GM12878 (cell line): ENCODE data around the gene CUTA. TPM values are rescaled to one million over a fixed set of nuclear protein-coding genes. Genes with fewer than 3 reads are reported as not detected.

Source experiments
- ATAC-seq: fragments of 200-7000 bp; cut with Tn5 transposase; 3 replicates; pipeline ENCODE4 v1.9.1; 2020; ENCODE audit warnings: mild to moderate bottlenecking, moderate library complexity
- Bru-seq: library from RNA; stranded (reverse); fragments of 400-500 nt; gene quantifications from one replicate; lab custom pipeline; 2021; lab: Mats Ljungman, UMichigan
- BruChase-seq, 2 experiments: library from RNA; stranded (reverse); fragments of 400-500 nt; gene quantifications; one replicate each; lab custom pipeline; 2021; lab: Mats Ljungman, UMichigan
- BruUV-seq: library from RNA; stranded (reverse); fragments of 400-500 nt; replicated peaks from 2 replicates; lab custom pipeline; 2021; lab: Mats Ljungman, UMichigan
- CTCF ChIA-PET: fragments of 300-600 bp; sonication (Branson Sonifier 250); formaldehyde crosslinking; extraction: SDS; loops from one replicate; lab custom pipeline; 2021; ENCODE audit warnings: inconsistent platforms; lab: Yijun Ruan, JAX
- POLR2A ChIA-PET: fragments of 350-600 bp; formaldehyde crosslinking; extraction: SDS; loops from one replicate; lab custom pipeline; 2021; ENCODE audit warnings: inconsistent platforms; lab: Charles Lee
- RAD21 ChIA-PET: fragments of 300-600 bp; sonication (Branson Sonifier 250); formaldehyde crosslinking; loops from one replicate; lab custom pipeline; 2023; ENCODE audit warnings: antibody characterized with exemption; ENCODE audit not compliant: unreplicated experiment; lab: Charles Lee
- SMC1A ChIA-PET: fragments of 300-600 bp; sonication (Branson Sonifier 250); formaldehyde crosslinking; loops from one replicate; lab custom pipeline; 2023; ENCODE audit not compliant: unreplicated experiment, uncharacterized antibody; lab: Charles Lee
- DNase-seq: peaks from one replicate; pipeline ENCODE4 v3.0.0-alpha.2; 2011; ENCODE audit warnings: low read depth, low spot score
- FAIRE-seq: peaks from 3 replicates; lab custom pipeline; 2011; peaks lifted over from hg19 to GRCh38; lab: Jason Lieb, UNC
- H2AFZ ChIP-seq: 2 replicates; pipeline ENCODE4 v1.6.0; 2011; ENCODE audit warnings: low read depth, low read length, control low read depth; ENCODE audit not compliant: control insufficient read depth
- H3K27ac ChIP-seq: 2 replicates; pipeline ENCODE4 v1.5.1; 2011; ENCODE audit warnings: control low read depth; ENCODE audit not compliant: control insufficient read depth, insufficient read depth
- H3K27me3 ChIP-seq, 2 experiments: replicated peaks in 1 of 2; 2 replicates each; pipeline versions ENCODE4 v1.6.0 to v1.6.1; 2011; ENCODE audit warnings: low read length in 1 of 2; ENCODE audit not compliant: control insufficient read depth in 2 of 2, insufficient read depth in 2 of 2
- H3K36me3 ChIP-seq, 2 experiments: 2 replicates each; pipeline ENCODE4 v1.5.1; 2011; ENCODE audit warnings: low read length in 1 of 2; ENCODE audit not compliant: control insufficient read depth in 2 of 2, insufficient read depth in 2 of 2
- H3K4me1 ChIP-seq: 2 replicates; pipeline ENCODE4 v1.6.1; 2011; ENCODE audit warnings: mild to moderate bottlenecking, low read length, moderate library complexity, mixed read lengths; ENCODE audit not compliant: control insufficient read depth, insufficient read depth
- H3K4me2 ChIP-seq: 2 replicates; pipeline ENCODE4 v1.6.0; 2011; ENCODE audit warnings: control low read depth; ENCODE audit not compliant: control insufficient read depth, insufficient read depth
- H3K4me3 ChIP-seq: fragments of 200-600 bp; sonication (generic); 2 replicates; pipeline ENCODE4 v1.5.1; 2016
- H3K79me2 ChIP-seq: 2 replicates; pipeline ENCODE4 v1.6.0; 2011; ENCODE audit warnings: low read length; ENCODE audit not compliant: control insufficient read depth, insufficient read depth
- H3K9ac ChIP-seq: 2 replicates; pipeline ENCODE4 v1.8.0; 2011; ENCODE audit warnings: low read length, control low read depth, mixed read lengths; ENCODE audit not compliant: control insufficient read depth, insufficient read depth
- H3K9me3 ChIP-seq: replicated peaks from 3 replicates; pipeline ENCODE4 v1.5.1; 2011; ENCODE audit warnings: mild to moderate bottlenecking, low read length; ENCODE audit not compliant: control insufficient read depth, insufficient read depth
- H4K20me1 ChIP-seq: 2 replicates; pipeline ENCODE4 v1.6.0; 2011; ENCODE audit not compliant: control insufficient read depth, insufficient read depth
- ELK1 ChIP-seq: IDR thresholded peaks from 2 replicates; pipeline ENCODE4 v1.6.1; 2012; ENCODE audit warnings: low read depth, low read length, improper control_type of control experiment
- POLR2AphosphoS5 ChIP-seq: IDR thresholded peaks from 2 replicates; pipeline ENCODE4 v1.6.1; 2011; ENCODE audit warnings: mild to moderate bottlenecking, low read length, inconsistent platforms
- SKIL ChIP-seq: fragments of 450-650 bp; IDR thresholded peaks from 2 replicates; pipeline ENCODE4 v1.6.1; 2017; ENCODE audit warnings: mild to moderate bottlenecking, low read depth, inconsistent platforms; ENCODE audit not compliant: poor library complexity, severe bottlenecking
- ZNF592 ChIP-seq: fragments of 450-650 bp; IDR thresholded peaks from 2 replicates; pipeline ENCODE4 v1.6.1; 2017; ENCODE audit warnings: mild to moderate bottlenecking, moderate library complexity
- WGBS: methylation state at CpG from one replicate; pipeline ENCODE4 v1.1.6; 2016; ENCODE audit warnings: low lambda C conversion rate; ENCODE audit not compliant: insufficient replicate concordance, insufficient coverage; ENCODE audit errors: missing lambda C conversion rate; 5-methylcytosine and 5-hydroxymethylcytosine counted together
- in situ Hi-C: fragments of 300-500 bp; cut with MboI; formaldehyde crosslinking; loops from 9 replicates; pipeline ENCODE4 v1.14.3; 2018; ENCODE audit warnings: mixed read lengths
- intact Hi-C: fragments of 100-400 bp; cut with micrococcal nuclease; formaldehyde crosslinking; loops from one replicate; pipeline ENCODE4 v1.14.2; 2022; ENCODE audit not compliant: unreplicated experiment
- long read RNA-seq, 2 experiments: library from polyadenylated mRNA; unstranded; transcript quantifications; one replicate each; pipeline ENCODE4 v2.0.0, GENCODE V29; 2019 to 2020
- polyA minus RNA-seq, 3 experiments: library from RNA; depleted of rRNA, polyadenylated mRNA; stranded (reverse); fragments of >200 nt; gene quantifications; 2 replicates each; pipeline ENCODE4 v1.2.3, GENCODE V29; 2011
- polyA plus RNA-seq, 11 experiments: library from polyadenylated mRNA; depleted of rRNA in 4 of 11; unstranded in 6 of 11; stranded (reverse) in 5 of 11; fragments of >200 nt; fragmentation: Nextera tagmentation in 4 of 11; fragmentation: Illumina TruSeq in 1 of 11; extraction: Ambion mirVana in 4 of 11; extraction: Trizol in 1 of 11; gene quantifications; 1 replicate in 1 of 11; 2 replicates in 10 of 11; pipeline versions ENCODE4 v1.2.1 to v1.2.3, GENCODE V29; 2011 to 2016; ENCODE audit warnings: inconsistent platforms in 2 of 11, missing spikeins in 2 of 11, low read depth in 1 of 11
- total RNA-seq, 4 experiments: library from RNA; depleted of rRNA in 3 of 4; stranded (reverse); fragments of >200 nt in 3 of 4; fragmentation: Illumina TruSeq in 1 of 4; extraction: Trizol in 1 of 4; gene quantifications; 2 replicates each; pipeline versions ENCODE4 v1.2.1 to v1.2.3, GENCODE V29; 2013 to 2021

The CUTA gene
- 31.1 and 35.5 TPM in 2 replicates for total RNA-seq (2013; cell fraction: nucleolus; rRNA removed)
- total RNA-seq (2014; rRNA removed) = 201 and 217 TPM in 2 replicates
- 107 and 118 TPM in 2 replicates for total RNA-seq (2014; rRNA removed; fragmentation: Illumina TruSeq; extraction: Trizol)
- total RNA-seq (2021) = 165 and 173 TPM in 2 replicates
- 161 TPM for polyA plus RNA-seq (2011; ENCODE audit: low read depth)
- polyA plus RNA-seq (2011; rRNA removed) = 95.6 and 137 TPM in 2 replicates
- 225 and 263 TPM in 2 replicates for polyA plus RNA-seq (2011; cell fraction: cytosol; rRNA removed)
- 202 and 257 TPM in 2 replicates for polyA plus RNA-seq (2011; cell fraction: nucleus; rRNA removed)
- polyA plus RNA-seq (2012) = 320 and 324 TPM in 2 replicates
- 62.2 and 102 TPM in 2 replicates for polyA plus RNA-seq (2014; fragmentation: Illumina TruSeq; extraction: Trizol)
- 100 to 1,000 TPM; 268 to 293 TPM for polyA plus RNA-seq (2014; fragmentation: Nextera tagmentation; extraction: Ambion mirVana)
- 178 and 203 TPM in 2 replicates for polyA plus RNA-seq (2014; rRNA removed)
- polyA plus RNA-seq (2016; fragmentation: Nextera tagmentation; extraction: Ambion mirVana) = 100 to 1,000 TPM; 220 to 226 TPM
- polyA minus RNA-seq (2011; rRNA and poly(A)+ RNA removed) = 110 and 116 TPM in 2 replicates
- polyA minus RNA-seq (2011; cell fraction: cytosol; rRNA and poly(A)+ RNA removed) = 47.1 and 60.9 TPM in 2 replicates
- 50.9 and 62.4 TPM in 2 replicates for polyA minus RNA-seq (2011; cell fraction: nucleus; rRNA and poly(A)+ RNA removed)
- Bru-seq, nascent RNA = percentile 95 among the genes with signal in this experiment
- percentile 98 among the genes with signal in this experiment for BruChase-seq, experiment 1, labeled RNA remaining after a 6-hour chase
- percentile 97 among the genes with signal in this experiment for BruChase-seq, experiment 2, labeled RNA remaining after a 2-hour chase
- long read RNA-seq, experiment 1, transcript CUTA-210 (6 exons, 769 nt) = minor isoform, 19 of 86 reads
- long read RNA-seq, experiment 1, transcript CUTA-205 (5 exons, 1,054 nt) = major isoform, 22 of 86 reads
- long read RNA-seq, experiment 1, transcript CUTA-214 (6 exons, 661 nt) = minor isoform, 21 of 86 reads
- long read RNA-seq, experiment 1, transcript CUTA-203 (6 exons, 937 nt) = minor isoform, 14 of 86 reads
- long read RNA-seq, experiment 1, partial matches to known transcripts = 3 of 86 reads
- long read RNA-seq, experiment 1, other reads (novel, unspliced or antisense) = 7 of 86 reads
- long read RNA-seq, experiment 2, transcript CUTA-214 (6 exons, 661 nt) = minor isoform, 27 of 157 reads
- long read RNA-seq, experiment 2, transcript CUTA-210 (6 exons, 769 nt) = minor isoform, 23 of 157 reads
- long read RNA-seq, experiment 2, transcript CUTA-205 (5 exons, 1,054 nt) = major isoform, 70 of 157 reads
- long read RNA-seq, experiment 2, transcript CUTA-203 (6 exons, 937 nt) = minor isoform, 24 of 157 reads
- long read RNA-seq, experiment 2, partial matches to known transcripts = 1 of 157 reads
- long read RNA-seq, experiment 2, other reads (novel, unspliced or antisense) = 10 of 157 reads

- no TSS peak for BruUV-seq
- WGBS = under 1% methylated on average over 51 of the region's 51 CpGs
- TF ChIP-seq ZNF592 (no peak), SKIL (no peak), ELK1 (peak; percentile 66), POLR2AphosphoS5 (peak; percentile 82)
Measured at GRCh38 chr6:33417903-33418689, at the start of gene CUTA. Gene CUTA, minus strand, starts transcription at chr6:33418107. Its CDS starts 107 bp downstream, at chr6:33418000.

More at GRCh38 chr6:33417903-33418689, at the start of gene CUTA:
- ChIA-PET CTCF (interaction anchor here (0.5 to 5.3 kb wide), 14 partner anchors 8 to 189 kb away, joined by 3 to 25 read pairs (median 4); partner anchors contain the start of genes RPS18, VPS52, ZBTB22 and ZBTB9), SMC1A (interaction anchor here (0.6 to 2.1 kb wide), 9 partner anchors 10 to 297 kb away, joined by 3 to 8 read pairs (median 4); partner anchors contain the start of gene B3GALT4), RAD21 (interaction anchor here (1.0 to 1.9 kb wide), 5 partner anchors 12 to 146 kb away, joined by 3 to 8 read pairs (median 5); partner anchors contain the start of genes RPS18, VPS52 and ZBTB9), POLR2A (interaction anchor here (0.6 to 2.7 kb wide), 12 partner anchors 8 to 161 kb away, joined by 3 to 14 read pairs (median 4); partner anchors contain the start of genes B3GALT4, PFDN6, WDR46 and ZBTB9)
- Histone ChIP-seq H3K4me1 (peaks cover 30% of the 10 kb centered on the region), H3K9ac (peak within 1 kb of the TSS; percentile 91), H4K20me1 (no peaks in the 10 kb centered on the region; the same call in 1 of the 2 replicates), H3K36me3 (peaks cover 0 to 4% of the 10 kb centered on the region in 2 experiments; a peak in 2 of 4 replicates), H3K27me3 (no peaks in the 10 kb centered on the region; a peak in 2 of 4 replicates), H3K79me2 (peaks cover 30% of the 10 kb centered on the region), H3K4me3 (peak within 1 kb of the TSS; percentile 98), H3K4me2 (peak within 1 kb of the TSS; percentile 100), H3K27ac (peak within 1 kb of the TSS; percentile 97), H2AFZ (peak within 1 kb of the TSS; percentile 83), H3K9me3 (no peaks in the 10 kb centered on the region)
- DNase-seq = peak; percentile 99
- intact Hi-C loops (loop anchor here (2.0 to 5.0 kb wide), 2 partner anchors 27 to 101 kb away; partner anchors contain the start of genes KIFC1 and ZBTB22), in situ Hi-C loops (no loop called here)
- peak; percentile 91 for ATAC-seq
- FAIRE-seq = peak; percentile 99
